Erythroblast (primary cell): ENCODE measurements around the gene PGM1.

Source experiments
- DNase-seq, 2 experiments: peaks; one replicate each; lab custom pipeline; 2025; lab: John Stamatoyannopoulos, UW
- GATA1 ChIP-seq: IDR thresholded peaks from 2 replicates; pipeline ENCODE4 v1.6.1; 2011; ENCODE audit warnings: low read depth, mild to moderate bottlenecking, control low read depth, low read length, moderate library complexity
- POLR2A ChIP-seq: IDR thresholded peaks from 2 replicates; pipeline ENCODE4 v1.6.1; 2011; ENCODE audit warnings: mild to moderate bottlenecking, low read length

Gene PGM1

DNA sequence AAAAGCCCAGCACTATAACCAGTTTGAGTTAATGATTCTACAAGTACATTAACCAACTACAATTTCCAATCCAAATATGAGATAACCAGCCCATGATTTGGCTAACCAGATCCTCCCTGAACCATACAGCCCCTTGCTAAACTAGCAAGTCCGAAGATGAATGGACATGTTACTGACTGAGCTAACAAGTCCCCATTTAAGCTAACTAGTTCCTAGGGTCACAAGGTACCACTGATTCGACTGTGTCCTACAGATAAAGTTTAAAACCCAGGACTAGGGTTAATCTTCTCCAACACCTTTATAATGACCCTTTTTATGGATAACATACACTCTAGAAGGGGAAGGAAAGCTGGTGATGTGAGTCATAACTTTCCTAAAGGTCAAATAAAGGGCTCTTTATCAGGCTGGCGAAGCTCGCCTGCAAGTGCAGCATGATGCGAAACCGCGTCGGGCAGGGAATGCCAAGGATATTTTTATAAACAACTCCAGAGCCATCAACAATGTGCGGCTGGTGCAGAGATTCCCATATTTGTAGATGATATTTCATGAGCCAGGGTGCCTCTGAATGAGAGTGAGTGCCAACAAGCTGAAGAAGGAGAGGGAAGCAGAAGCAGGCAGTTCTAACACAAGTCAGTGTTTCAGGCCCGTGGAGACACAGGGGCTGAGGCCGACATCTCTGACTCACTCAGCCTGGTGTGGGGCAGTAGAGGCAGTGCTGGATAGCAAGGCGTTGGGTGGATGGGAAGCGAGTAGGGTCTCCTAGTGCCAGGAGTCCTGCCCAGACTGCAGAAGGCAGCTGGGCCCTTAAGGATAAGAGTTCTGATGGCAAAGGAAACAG is 105.0 kb downstream of the PGM1 start:
- DNase-seq: no peak
- TF ChIP-seq GATA1: no peak
- TF ChIP-seq POLR2A: no peak

DNA sequence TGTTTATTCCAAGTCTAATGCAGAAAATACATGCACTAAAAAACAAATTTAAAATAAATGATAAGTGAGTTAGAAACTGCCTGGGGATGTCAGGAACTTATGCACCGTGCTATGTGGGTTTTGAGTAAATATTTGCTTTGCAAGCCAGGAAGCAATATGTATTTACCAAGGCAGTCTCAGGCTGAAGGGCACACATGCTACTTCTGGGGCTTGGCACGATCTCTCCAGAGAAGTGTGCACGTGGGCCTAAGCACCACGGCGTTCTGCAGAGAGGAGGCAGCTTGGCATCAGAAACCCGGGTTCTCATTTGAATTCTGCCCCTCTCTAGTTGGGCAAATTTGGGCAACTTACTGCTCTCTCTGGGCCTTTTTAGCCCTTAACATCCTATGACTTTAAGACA is 108.0 kb downstream of the PGM1 start:
- TF ChIP-seq POLR2A (no peak), GATA1 (no peak)
- DNase-seq: no peak

DNA sequence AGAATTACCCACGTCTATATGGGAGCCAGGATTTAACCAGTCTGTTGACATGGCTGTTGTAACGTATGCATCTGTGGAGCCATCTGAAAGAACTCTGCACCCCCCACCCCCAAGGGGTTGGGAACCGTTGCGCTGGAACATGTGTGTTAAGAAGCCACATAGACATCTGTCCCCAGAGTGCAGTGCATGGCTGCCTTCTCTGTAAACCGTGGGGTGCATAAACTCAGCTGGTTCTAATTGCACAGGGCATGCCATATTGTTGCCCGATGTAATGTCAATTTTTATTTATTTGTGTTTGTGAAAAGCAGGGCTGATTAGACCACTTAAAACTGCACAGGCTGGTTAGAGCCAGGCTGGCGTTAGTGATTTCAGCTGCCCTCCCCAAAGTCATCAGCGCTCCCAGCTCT is 110.5 kb downstream of the PGM1 start:
- TF ChIP-seq GATA1: no peak
- no peak for TF ChIP-seq POLR2A
- no peak for DNase-seq

DNA sequence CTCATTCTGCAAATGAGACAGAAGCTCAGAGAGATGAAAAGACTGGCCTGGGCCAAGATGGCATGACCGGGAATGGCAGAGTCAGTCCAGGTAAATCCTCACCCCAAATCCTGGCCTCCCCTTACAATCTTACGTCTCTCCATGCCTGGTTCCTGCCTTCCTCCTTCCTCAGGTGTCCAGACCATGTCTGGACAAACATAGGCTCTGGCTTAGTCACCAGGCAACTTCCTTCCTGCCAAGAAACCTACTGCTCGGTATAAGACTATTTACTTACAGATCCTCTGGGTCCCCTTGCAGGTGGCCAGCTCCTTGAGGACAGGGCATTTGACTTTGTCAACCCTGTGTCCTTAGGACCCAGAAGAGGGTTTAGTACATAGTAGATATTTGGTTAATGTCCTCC is 111.2 kb downstream of the PGM1 start:
- TF ChIP-seq GATA1 (no peak), POLR2A (no peak)
- no peak for DNase-seq

DNA sequence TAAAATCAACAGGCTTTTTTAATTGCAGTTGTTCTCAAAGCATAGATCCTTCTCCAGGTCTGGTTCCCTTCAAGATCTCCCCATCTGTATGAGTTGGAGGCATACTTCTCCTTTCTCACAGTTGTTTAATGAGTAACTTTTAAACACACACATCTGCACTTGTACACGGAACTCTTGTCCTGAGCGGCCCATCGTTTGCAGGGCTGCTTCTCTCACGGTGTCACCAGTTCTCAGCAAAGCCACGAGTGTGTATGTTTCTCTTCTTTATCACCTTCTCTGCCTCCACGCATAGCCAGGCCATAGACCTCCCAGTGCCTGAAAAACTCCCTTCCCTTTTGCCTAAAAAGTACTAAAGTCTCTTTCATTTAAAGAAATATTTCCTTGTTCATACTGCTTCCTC is 111.9 kb downstream of the PGM1 start:
- TF ChIP-seq GATA1: no peak
- no peak for TF ChIP-seq POLR2A
- DNase-seq: no peak

DNA sequence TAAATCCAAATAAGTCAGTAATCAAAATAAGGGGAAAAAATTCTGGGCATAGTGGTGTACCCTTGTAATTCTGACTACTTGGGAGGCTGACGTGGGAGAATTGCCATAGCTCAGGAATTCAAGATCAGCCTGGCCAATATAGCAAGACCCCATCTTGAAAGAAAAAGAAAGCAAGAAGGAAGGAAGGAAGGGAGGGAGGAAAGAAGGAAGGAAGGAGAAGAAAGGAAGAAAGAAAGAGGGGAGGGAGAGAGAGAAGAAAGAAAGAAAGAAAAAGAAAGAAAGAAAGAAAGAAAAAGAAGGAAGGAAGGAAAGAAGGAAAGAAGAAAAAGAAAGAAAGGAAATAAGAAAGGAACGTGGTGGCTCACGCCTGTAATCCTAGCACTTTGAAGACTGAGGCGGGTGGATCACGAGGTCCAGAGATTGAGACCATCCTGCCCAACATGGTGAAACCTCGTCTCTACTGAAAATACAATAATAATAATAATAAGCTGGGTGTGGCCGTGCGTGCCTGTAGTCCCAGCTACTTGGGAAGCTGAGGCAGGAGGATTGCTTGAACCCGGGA is 116.1 kb downstream of the PGM1 start:
- TF ChIP-seq GATA1 (no peak), POLR2A (no peak)
- no peak for DNase-seq
